Middle frontal gyrus (tissue), 1 donor: ENCODE results near the gene SH3PXD2A.
A peak's percentile ranks its signal among the peaks of the same experiment; 100 is the strongest.

Experiments used
- DNase-seq: peaks from one replicate; pipeline ENCODE4 v3.0.0-alpha.2; 2015; ENCODE audit warnings: low spot score; ENCODE audit errors: extremely low spot score

The SH3PXD2A gene

DNA sequence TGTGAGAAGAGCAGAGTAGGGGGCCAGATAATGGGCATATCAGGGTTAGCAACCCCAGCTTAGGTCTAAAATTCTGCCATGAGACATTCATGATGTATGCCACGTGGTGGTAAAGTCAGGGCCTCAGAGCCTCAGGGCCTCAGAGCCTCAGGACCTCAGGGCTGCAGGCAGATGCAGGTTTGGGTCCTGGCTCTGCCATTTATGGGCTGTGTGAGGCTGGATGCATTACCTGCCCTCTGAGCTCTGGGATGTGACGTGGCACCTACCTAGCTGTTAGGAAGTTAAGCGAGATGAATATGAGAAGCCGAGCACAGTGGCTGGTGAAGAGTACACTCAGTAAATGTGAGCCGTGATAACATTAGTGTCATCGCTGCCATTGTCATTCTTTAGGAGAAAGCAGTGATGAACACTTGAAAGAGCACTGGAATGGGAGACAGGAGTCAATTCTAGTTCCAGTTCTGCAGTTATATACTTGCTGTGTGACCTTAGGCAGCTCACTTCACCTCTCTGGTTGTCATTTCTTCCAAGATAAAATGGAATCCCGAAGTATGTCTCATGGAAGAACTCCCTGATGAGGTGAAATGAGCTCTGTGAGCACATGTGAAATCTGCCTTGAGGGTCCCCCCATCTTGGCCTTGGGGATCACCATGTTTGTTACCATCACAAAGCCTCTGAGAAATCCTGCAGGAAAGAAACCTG lies 127.2 kb downstream of the SH3PXD2A start:
- no peak for DNase-seq

DNA sequence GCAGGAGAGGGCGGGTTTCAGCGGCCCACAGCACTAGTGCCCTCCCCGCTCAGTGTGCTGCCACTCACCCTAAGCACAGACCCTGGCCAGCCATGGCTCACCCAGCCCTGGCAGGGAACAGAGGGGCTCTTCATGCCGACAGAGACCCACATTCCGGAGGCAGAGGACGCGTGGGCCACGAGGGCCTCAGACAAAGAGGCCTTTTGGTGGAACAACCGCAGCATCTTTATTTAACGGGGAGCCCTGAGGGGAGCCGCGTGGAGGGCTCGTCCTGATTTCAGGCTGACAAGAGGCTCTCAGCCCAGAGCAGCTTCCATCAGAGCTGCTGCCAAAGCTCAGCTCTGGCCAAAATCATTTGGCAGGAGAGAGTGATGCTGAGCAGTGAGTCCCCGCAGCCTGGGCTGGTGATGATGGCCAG lies 127.8 kb downstream of the SH3PXD2A start:
- peak; percentile 56 for DNase-seq

DNA sequence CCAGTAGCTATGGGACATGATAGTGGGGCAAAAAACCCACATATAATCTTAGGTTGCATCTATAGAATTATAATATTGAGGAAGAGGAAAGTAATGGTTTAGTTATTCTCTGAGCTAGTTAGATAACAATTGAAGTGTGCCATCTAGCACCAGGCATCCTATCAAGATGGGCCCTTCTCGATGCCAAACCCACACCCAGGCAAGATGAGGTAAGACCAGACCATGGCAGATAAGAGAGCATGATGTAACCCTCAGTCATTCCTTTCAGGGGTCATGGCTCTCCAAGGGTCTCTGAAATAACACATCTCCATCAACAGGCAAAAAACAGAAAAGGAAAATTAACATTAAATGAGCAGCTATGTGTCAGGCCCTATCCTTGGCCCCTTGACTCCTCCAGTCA lies 128.7 kb downstream of the SH3PXD2A start:
- DNase-seq = no peak

DNA sequence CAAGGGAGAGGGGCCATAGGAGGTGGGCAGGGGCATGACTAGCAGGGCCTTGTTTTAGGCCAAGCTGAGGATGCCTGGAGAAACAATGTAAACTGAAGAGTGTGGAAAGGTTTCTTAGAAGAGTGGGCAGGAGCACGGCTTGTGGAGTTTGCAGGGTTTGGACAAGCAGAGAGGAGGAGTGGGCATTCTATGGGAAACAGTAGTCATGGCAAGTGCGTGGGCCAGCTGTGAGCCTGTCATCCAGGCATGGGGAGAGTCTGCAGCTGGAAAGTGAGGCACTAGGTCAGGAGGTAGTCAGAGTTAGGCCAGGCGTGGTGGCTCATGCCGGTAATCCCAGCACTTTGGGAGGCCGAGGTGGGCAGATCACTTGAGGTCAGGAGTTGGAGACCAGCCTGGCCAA lies 130.1 kb downstream of the SH3PXD2A start:
- no peak for DNase-seq

- no peak for DNase-seq
Measured at GRCh38 chr10:103724771-103725170, 130.6 kb downstream of the SH3PXD2A start.

GRCh38 chr10:103724074-103724473 lies 131.3 kb downstream of the SH3PXD2A start:
- DNase-seq = no peak

- no peak for DNase-seq
Measured at GRCh38 chr10:103723557-103723956, 131.8 kb downstream of the SH3PXD2A start.

DNA sequence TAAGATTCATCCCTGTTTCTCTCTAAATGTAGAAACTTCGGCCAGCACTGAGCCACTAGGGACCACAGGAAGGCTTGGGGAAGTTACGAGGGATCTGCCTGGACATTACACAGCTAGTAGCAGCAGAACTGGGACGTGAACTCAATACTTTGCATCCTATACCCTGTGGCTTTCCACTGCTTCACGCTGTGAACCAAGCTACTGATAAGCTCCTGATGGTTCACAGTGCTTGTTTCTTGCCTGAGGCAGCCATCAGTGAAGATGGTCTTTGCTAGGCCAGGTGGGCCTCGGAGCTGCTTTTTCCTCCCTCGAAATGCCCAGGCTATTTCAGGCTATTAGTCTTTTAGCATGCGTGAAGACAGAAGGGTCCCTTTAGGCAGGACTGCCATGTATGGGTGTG lies 132.7 kb downstream of the SH3PXD2A start:
- no peak for DNase-seq

DNA sequence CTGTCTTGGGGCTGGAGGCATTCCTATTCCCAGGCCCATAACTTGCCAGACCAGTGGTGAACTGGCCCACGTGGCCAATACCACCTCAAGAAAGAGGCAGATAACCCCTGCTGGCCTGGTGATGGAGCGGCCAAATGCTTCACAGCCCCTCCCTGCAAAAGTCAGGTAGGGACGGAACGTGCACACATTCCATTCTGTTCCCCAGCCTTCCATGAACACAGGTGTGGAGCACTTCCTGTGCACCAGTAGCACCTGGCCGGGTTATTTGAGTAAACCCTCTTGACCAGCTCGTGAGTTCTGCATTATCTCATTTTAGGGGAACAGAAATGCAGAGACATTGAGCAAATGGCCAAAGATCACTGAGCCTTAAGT lies 134.4 kb downstream of the SH3PXD2A start:
- DNase-seq = no peak

GRCh38 chr10:103720328-103720963 lies 134.9 kb downstream of the SH3PXD2A start:
- no peak for DNase-seq

DNA sequence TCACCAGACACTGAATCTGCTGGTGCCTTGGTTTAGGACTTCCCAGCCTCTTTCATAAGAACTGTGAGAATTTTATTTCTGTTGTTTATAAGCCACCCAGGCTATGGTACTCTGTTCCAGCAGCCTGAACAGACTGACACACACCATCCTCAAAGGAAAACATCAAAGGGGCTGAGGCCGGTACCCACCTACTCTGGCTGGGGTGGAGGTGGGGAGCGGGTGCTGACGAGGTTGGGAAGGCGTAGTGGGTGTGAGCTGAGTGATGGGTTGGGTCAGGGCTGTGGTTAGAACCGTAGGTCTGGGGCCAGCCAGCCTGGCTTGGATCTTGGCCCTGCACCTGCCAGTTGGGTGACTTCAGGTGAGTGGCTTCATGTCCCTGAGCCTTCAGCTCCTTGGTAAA lies 136.3 kb downstream of the SH3PXD2A start:
- no peak for DNase-seq

GRCh38 chr10:103718247-103718620 lies 137.1 kb downstream of the SH3PXD2A start:
- DNase-seq = no peak

- DNase-seq = no peak
Measured at GRCh38 chr10:103717341-103718246, 137.8 kb downstream of the SH3PXD2A start.

DNA sequence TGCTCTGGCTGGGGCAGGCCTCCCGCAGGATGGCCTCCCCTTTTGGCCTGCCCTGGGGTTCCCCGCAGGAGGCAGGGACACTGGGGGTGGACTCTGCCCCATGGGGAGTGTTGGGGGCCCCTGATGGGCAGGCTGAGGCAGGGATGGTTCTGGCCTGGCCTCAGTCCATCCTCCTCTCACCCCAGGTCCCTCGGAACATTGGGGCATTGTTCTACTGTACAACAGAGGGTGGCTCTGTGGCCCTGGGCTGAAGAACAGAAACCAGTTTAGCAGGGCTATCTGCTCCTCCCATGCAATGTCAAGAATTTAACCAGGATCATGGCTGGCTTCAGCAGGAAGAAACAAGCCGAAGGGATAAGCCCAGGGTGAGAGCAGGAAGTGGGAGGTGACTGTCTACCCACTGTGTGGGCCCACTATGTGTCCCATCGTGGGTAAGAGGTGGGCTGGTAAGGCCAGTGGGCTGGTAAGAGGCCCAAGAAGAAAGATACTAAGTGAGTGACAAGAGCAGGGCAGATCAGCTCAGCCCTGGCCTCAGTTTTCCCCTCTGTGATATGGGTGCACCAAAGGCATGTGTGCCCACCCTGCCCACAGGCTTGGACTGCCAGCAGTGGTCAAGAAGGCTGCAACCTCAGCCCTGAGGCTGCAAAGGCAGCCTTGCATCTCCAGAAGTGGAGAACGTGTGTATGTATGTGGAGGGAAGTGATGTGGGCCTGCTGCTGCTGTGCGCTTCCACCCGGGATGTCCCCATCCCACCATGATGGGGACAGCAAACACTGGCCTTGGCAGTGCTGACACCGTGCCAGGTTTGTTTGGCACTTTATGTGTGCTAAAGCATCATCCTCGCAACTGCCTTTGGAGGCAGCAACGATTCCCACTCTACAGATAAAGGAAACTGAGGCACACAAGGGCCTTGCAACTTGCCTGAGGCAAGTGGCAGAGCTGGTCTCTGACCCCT lies 138.9 kb downstream of the SH3PXD2A start:
- no peak for DNase-seq

- DNase-seq = no peak
Measured at GRCh38 chr10:103715430-103715829, 139.9 kb downstream of the SH3PXD2A start.

DNA sequence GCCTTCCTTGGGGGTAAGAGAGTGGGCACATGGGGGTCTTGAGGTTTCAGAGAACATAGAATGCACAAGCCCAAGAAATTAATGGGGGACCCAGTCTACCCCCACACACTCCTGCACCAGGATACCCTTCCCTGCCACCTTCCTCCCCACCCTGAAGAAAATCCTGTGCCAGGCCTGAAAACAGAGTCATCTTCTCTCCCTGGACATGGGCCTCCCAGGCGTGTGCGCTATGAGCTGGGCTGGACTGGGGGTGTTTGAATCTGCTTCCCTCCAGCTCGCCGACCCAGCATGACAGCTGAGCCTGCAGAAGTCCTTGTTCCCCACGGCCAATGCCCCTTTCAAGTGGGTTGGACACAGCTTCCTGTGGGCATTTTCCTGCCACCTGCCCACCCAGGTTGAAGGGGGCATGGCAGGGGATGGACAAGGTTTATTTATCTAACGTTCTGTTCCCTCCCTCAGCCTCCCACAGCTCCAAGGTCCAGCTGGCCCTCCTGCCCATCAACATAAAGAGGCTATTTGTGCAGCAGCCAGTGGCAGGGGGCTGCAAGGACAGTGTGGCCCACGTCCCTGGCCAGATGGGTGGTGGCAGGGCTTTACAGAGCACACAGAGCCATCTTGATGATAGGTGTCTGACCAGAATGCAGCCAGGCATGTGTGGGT lies 141.0 kb downstream of the SH3PXD2A start:
- DNase-seq = no peak

DNA sequence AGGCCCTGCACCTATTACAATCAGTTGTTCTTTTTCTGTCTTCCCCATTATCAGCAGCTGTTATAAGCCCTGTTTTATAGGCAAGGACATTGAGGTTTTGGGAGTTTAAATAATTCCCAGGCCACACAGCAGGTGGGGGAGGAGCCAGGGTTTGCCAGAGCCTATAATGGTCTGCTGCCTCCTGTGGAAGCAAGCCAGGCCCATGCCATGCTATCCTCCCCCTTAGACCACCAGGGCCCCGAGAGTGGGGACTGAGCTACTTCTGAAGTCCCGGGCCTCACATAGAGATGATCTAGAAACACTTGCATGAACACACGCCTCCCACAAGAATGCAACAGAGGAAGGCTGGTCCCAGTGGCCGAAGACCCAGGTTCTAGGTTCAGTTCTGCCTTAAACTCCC lies 141.7 kb downstream of the SH3PXD2A start:
- DNase-seq = no peak

DNA sequence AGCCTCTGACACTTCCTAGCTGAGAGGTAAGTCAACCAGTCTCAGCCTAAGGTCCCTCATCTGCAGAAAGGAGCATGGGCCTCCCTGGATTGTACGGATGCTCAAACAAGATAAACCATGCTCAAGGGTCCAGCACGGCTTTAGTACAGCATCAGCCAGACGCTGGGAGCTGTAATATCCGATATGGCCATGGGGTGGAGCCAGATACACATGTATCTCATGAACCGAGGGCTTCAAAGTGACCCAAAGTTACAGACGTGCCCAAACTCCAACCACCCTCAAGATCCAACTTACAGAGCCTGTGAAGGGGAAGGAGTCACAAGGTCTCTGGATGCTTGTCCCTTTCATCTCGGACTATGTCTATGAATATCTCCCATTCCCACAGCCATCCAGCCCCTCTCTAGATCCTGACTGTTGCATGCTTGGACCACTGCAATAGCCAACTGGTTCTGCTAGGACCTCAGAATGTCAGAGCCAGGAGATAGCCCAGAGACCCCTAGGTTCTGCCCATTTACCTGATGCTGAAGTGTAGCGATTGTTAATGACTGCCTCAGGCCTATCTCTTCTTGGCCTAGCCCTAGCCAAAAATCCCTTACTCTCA lies 142.4 kb downstream of the SH3PXD2A start:
- DNase-seq = peak; percentile 76

GRCh38 chr10:103712146-103712545 lies 143.2 kb downstream of the SH3PXD2A start:
- DNase-seq = no peak

GRCh38 chr10:103711351-103711994 lies 143.9 kb downstream of the SH3PXD2A start:
- DNase-seq = no peak
